Fibroblast of skin of back (primary cell): ENCODE data around the gene FREM2. TPM values are rescaled to one million over a fixed set of nuclear protein-coding genes. Genes with fewer than 3 reads are reported as not detected.

Source experiments
- DNase-seq: peaks from one replicate; pipeline ENCODE4 v3.0.0-alpha.2; 2013
- polyA plus RNA-seq, 2 experiments: library from polyadenylated mRNA; unstranded; fragments of 120-200 nt; gene quantifications; one replicate each; pipeline ENCODE4 v1.2.1, GENCODE V29; 2013; ENCODE audit not compliant: insufficient read length in 2 of 2

FREM2 gene, protein sequence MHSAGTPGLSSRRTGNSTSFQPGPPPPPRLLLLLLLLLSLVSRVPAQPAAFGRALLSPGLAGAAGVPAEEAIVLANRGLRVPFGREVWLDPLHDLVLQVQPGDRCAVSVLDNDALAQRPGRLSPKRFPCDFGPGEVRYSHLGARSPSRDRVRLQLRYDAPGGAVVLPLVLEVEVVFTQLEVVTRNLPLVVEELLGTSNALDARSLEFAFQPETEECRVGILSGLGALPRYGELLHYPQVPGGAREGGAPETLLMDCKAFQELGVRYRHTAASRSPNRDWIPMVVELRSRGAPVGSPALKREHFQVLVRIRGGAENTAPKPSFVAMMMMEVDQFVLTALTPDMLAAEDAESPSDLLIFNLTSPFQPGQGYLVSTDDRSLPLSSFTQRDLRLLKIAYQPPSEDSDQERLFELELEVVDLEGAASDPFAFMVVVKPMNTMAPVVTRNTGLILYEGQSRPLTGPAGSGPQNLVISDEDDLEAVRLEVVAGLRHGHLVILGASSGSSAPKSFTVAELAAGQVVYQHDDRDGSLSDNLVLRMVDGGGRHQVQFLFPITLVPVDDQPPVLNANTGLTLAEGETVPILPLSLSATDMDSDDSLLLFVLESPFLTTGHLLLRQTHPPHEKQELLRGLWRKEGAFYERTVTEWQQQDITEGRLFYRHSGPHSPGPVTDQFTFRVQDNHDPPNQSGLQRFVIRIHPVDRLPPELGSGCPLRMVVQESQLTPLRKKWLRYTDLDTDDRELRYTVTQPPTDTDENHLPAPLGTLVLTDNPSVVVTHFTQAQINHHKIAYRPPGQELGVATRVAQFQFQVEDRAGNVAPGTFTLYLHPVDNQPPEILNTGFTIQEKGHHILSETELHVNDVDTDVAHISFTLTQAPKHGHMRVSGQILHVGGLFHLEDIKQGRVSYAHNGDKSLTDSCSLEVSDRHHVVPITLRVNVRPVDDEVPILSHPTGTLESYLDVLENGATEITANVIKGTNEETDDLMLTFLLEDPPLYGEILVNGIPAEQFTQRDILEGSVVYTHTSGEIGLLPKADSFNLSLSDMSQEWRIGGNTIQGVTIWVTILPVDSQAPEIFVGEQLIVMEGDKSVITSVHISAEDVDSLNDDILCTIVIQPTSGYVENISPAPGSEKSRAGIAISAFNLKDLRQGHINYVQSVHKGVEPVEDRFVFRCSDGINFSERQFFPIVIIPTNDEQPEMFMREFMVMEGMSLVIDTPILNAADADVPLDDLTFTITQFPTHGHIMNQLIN (N-terminal part only)
- polyA plus RNA-seq (2013, experiment 1 of 2; ENCODE audit: insufficient read length), result 0.06 TPM
- 0.05 TPM for polyA plus RNA-seq (2013, experiment 2 of 2; ENCODE audit: insufficient read length)

DNA sequence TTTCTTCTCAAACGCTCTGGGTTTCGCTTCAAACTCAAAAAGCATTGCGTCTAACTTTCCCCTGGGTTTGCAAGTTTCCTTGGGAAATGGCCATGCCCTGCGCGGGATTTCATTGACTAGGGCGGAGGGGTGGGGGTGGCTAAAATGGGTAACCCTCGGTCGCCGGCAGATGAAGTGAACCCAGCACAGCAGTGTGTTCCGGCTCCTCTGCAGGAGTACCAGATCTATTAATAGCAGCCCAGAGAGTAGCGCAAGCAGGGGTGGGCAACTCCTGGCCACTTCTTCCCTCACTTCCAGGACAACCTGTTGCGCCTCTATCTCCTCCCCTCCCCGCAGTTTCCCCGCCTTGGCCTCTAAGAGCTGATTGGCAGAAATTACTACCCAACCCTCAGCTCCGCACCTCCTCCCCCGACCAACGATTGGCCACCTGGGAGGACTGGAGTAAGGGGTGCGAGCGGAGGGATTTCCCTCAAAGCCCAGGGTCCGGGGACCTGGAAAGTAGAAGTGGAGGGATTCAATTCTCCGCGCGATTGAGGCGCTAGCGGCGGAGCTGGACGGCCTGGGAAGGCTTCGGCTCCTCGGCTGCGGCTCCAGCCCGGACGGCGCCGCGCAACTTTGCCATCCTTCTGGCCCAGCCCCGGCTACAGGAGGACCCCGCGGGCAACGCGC, at the start of gene FREM2:
Gene FREM2, plus strand, starts transcription at position 501 of the 669 bp plus-strand sequence. CDS start 268 bp downstream, outside the sequence.
- no peak for DNase-seq

- no peak for DNase-seq
These were observed 49.3 kb upstream of the FREM2 start for GRCh38 chr13:38637576-38637975.

DNA sequence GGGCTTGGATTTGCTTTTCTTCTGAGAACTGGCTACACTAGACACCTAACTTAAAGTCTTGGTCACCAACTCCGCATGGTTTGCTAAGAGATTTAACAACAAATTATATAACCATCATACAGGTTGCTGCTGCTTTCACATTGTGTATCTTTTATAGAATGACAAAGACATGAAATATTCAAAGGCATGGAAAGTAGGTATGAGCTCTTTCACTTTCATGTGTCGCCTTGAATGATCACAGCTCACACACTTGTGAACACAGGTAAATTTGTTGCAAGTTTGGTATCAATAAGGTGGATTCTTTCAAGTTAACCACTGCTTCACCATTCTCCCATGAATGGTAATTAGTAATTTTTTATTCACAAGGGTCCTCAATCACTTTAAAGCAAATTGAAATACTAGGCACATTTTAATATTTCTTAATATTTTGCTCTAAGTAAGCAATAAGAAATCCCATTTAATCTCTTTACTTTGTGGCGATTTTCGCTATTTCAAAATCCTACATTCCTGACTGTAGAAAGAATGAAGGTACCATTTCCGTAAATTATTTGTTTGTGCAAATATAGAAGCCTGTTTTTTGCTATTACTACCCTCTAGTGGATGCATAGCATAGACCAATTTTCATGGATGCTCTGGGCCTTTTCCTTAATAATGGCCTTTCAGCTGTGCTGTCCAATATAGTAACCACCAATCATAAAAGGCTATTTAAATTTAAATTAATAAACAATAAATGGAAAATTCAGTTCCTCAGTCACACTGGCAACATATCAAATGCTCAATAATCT, 45.5 kb upstream of the FREM2 start:
- no peak for DNase-seq

GRCh38 chr13:38647312-38647711, 39.6 kb upstream of the FREM2 start:
- DNase-seq, result no peak

- no peak for DNase-seq
These were observed 38.0 kb upstream of the FREM2 start for GRCh38 chr13:38648912-38649311.

- DNase-seq, result no peak
These were observed 30.2 kb upstream of the FREM2 start for GRCh38 chr13:38656699-38657098.

DNA sequence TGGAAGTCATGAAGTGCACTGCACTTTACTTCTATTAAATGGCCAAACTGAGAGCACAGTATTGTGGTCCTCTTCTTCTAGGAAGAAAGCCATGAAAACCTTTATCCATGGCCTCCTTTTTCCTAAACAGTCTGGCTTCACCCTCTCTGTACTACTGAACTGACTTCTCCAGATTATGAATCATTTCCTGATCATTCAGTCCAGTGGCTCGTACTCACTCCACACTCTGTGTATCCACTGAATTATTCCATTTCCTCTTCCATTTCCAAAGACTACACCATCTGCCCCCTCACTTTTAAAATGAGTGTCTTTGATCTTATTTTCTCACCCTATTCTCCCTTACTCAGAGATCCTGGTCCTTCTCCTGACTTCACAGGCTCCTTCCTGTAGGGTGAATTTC, 29.7 kb upstream of the FREM2 start:
- DNase-seq, result peak; percentile 24

GRCh38 chr13:38658906-38659305, 28.0 kb upstream of the FREM2 start:
- no peak for DNase-seq

DNA sequence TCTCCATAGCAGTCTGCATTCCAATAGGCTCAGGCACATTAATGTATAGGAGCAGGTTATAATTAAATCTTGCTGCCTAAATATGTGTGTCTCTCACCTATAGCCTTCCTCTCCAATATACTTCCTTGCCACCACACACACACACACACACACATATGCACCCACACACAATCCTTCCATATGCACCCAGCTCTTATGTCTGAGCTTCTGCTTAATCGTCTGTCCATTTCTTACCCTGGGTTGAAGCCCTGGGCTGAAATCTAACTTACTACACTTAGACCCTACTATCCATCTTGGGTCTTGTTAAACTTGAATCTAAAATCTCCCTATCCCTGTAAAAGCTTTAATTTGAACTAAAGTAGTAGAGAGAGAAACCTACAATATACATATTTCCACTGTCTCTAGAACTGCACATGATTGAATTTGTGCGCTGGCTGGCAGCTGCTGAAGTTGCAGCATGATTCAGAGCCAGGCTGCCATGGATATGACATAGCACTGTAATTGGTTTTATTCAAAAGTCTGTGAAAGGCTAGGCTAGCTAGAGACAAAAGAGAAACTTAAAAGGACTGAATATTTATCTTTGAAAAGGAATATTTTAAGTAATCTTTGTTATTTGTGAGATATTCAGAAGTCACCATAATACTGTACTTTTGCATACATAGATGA, 25.7 kb upstream of the FREM2 start:
- DNase-seq, result no peak

DNA sequence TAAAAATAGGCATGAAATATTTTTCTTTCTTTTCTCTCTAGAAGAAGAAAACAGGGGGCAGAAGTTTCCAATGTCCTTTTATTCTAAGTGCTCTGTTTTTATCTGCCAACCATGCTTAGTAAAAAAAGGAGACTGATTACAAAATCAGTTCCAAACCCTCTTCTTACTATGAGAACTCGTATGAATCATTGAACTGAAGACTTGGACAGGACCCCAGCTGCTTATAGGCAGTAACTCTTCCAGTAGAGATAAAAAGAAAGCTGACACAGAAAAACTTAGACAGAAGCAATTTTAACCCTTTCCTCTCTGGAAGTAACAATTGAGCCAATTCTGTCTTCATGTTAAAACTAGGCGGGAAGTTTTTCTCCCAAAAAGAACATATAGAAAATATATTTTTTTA, 24.5 kb upstream of the FREM2 start:
- peak; percentile 10 for DNase-seq

DNA sequence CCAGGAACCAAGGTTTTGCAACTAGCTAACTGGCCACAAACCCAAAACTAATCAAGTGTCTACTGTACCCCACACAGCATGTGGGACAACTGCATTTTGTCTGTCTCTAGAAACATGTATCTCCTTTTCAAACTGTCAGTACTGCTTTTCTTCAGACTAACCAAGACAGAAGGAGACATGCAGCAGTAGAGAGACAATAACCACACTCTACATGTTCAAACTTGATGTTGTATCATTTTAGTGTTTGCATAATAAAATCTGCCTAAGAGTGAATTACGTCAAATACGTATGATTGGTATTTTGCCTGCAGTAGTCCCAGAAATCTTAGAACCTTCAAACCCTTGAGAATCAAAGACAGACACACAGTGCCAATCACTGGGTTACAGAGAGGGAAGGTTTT, 22.0 kb upstream of the FREM2 start:
- DNase-seq, result no peak

DNA sequence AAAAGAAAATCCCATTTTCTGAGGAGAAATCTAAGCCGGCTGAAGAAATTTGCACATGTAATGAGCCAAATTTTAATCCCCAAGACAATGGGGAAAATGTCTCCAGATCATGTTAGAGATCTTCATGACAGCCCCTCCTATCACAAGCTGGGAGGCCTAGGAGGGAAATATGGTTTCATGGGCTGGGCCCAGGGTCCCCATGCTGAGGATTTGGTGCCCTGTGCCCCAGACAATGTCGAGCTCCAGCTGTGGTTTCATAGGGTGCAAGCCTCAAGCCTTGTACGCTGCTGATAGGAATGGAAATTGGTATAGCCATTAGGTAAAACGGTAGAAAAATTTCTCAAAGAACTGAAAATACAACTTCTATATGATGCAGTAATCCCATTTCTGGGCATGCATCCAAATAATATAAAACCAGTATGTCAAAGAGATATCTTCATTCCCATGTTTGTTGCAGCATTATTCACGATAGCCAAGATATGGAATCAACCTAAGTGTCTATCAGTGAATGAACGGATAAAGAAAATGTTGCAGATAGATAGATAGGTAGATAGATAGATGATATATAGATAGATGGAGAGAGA, 19.3 kb upstream of the FREM2 start:
- no peak for DNase-seq

DNA sequence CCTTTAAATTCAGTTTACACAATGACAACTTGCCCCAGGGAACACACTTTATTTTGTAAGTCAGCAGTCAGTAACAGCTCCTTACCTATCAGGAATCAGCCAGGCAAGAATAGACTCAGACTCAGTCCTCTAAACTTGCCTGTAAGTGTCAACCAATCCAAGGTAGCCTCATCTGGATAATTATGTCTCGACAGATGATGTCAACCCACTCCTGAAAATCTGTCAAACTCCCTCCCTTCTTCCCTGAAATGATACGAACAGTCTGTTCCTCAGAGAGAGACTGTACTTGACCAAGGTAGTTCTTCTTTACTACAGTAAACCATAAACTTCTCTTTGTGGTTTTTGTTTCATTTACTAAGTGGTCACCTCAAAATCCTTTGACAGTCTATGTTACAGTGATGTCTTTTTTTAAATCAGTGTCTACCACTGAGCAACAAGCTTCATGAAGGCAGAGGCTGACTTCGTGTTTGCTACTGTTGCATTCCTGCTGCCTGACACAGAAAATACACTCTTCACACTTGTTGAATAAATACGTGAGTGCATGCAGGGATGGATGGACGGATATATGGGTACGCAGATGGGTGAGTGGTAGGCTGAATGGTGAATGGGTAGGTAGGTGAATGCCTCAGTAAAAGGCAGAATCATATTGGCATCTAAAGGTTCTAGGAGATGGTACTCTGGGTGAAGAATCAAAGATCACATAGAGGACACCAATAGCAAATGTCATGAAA, 17.5 kb upstream of the FREM2 start:
- DNase-seq, result no peak

DNA sequence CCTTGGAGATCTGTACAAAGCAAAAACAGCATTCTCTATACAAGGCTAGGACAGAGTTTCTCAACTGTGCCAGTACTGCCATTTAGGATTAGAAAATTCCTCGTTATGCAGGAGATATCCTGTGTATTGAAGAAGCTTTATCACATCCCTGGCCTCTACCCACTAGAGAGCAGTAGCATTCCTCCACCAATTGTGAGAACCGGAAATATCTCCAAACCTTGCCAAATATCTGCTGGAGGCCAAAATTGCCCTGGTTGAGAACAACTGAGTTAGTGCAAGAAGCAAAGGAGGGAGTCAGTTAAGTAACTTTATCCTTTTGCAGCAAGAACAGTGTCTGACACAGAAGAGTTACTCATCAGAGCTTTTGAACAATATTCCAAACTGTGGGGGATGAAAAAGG, 16.2 kb upstream of the FREM2 start:
- no peak for DNase-seq

- no peak for DNase-seq
These were observed 14.9 kb upstream of the FREM2 start for GRCh38 chr13:38671980-38672379.

- no peak for DNase-seq
These were observed 12.7 kb upstream of the FREM2 start for GRCh38 chr13:38674208-38674607.

GRCh38 chr13:38680912-38681311, 6.0 kb upstream of the FREM2 start:
- no peak for DNase-seq

GRCh38 chr13:38684714-38685113, 2.2 kb upstream of the FREM2 start:
- no peak for DNase-seq

- no peak for DNase-seq
These were observed 1.4 kb upstream of the FREM2 start for GRCh38 chr13:38685431-38685830.
